B cell (primary cell): ENCODE measurements around the gene SENP3.
A peak's percentile ranks its signal among the peaks of the same experiment; 100 is the strongest.

Source experiments
- CTCF ChIP-seq: fragments of 200-600 bp; IDR thresholded peaks from one replicate; pipeline ENCODE4 v1.8.0; 2022; ENCODE audit warnings: antibody characterized with exemption, mild to moderate bottlenecking
- EZH2 ChIP-seq: IDR thresholded peaks from 2 replicates; pipeline ENCODE4 v1.6.1; 2012; ENCODE audit warnings: borderline replicate concordance, low read depth, mild to moderate bottlenecking, moderate library complexity, low read length; ENCODE audit not compliant: insufficient read depth, poor library complexity, severe bottlenecking

- peak; percentile 91 for TF ChIP-seq CTCF
- no peak for TF ChIP-seq EZH2
These were observed 27.6 kb downstream of the SENP3 start for GRCh38 chr17:7589204-7589868.
